Thyroid gland (tissue), 4 donors: ENCODE data around the gene WDR93.

ENCODE experiments used
- CTCF ChIP-seq, 6 experiments: fragments of 200-600 bp in 3 of 6; fragments of 450-650 bp in 3 of 6; sonication (generic) in 3 of 6; IDR thresholded peaks; one replicate each; pipeline ENCODE4 v1.5.1; 2016 to 2019; ENCODE audit warnings: antibody characterized with exemption in 6 of 6, mild to moderate bottlenecking in 2 of 6, inconsistent platforms in 1 of 6, moderate library complexity in 1 of 6
- POLR2A ChIP-seq, 2 donors: fragments of 450-650 bp; IDR thresholded peaks; one replicate each; pipeline ENCODE4 v1.6.1; 2017; ENCODE audit warnings: antibody characterized with exemption in 2 of 2, mild to moderate bottlenecking in 2 of 2, moderate library complexity in 1 of 2

- TF ChIP-seq CTCF (IDR thresholded peaks at IDR 0.05) = no peak
- no peak for TF ChIP-seq POLR2A (IDR thresholded peaks at IDR 0.05)
These were observed 34.0 kb downstream of the WDR93 start for GRCh38 chr15:89724621-89725020.
